PFSK-1 (cell line): ENCODE results near the gene HMGCS2.

Experiments
- FOXP2 ChIP-seq: optimal IDR thresholded peaks from 2 replicates; pipeline ENCODE3; 2011; ENCODE audit warnings: borderline replicate concordance, control low read depth, inconsistent platforms; ENCODE audit not compliant: insufficient read depth; ENCODE audit errors: extremely low read length, extremely low read depth
- POLR2AphosphoS5 ChIP-seq: IDR thresholded peaks from 2 replicates; pipeline ENCODE4 v1.6.1; 2012; ENCODE audit warnings: low read depth, mild to moderate bottlenecking, control low read depth, low read length, moderate library complexity
- REST ChIP-seq, 2 experiments: IDR thresholded peaks; 2 replicates each; pipeline versions ENCODE4 v1.6.1 to v1.8.0; 2011 to 2012; ENCODE audit warnings: low read depth in 2 of 2, low read length in 2 of 2, control low read depth in 1 of 2, inconsistent platforms in 1 of 2, mild to moderate bottlenecking in 1 of 2, moderate library complexity in 1 of 2; ENCODE audit not compliant: insufficient read depth in 1 of 2
- SIN3A ChIP-seq: IDR thresholded peaks from 2 replicates; pipeline ENCODE4 v1.6.1; 2012; ENCODE audit warnings: mild to moderate bottlenecking, low read length, moderate library complexity, borderline replicate concordance; ENCODE audit not compliant: insufficient read depth
- TAF1 ChIP-seq: IDR thresholded peaks from 2 replicates; pipeline ENCODE4 v1.6.1; 2012; ENCODE audit warnings: low read length, control low read depth, borderline replicate concordance; ENCODE audit not compliant: insufficient read depth

DNA sequence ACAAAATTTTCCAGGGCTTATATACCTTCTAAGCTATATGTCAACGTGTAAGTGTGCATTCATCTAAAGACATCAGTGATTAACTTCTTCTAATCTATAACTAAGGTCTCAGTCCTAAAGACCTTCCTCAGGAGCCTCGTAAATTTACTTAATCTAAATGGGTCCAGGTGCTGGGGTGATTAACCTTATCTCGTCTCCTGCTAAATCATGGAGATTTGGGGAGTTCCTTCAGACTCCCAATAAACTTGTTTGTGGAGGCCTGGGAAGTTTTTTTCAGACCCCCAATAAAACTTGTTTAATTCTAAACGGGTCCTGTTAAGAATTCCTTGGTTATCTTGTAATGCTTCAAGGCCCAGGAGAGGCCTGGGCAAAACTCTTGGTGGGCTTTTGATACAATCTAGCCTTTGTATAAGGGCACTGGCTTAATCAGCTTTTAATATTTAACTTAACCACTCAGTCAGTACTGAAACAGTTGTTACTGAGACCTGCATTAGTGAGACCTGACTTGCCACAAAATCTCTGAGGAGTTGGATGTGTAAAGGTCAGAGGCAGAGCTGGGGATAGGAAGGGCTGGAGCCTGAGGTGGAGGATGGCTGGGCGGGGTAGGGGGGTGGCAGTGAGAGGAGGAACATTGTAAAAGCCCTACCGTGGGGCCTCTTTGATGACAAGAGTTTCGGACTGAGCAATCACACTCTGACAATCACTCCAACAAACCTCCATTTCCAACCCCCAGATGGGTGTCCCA, 6.2 kb upstream of the HMGCS2 start:
- TF ChIP-seq TAF1 (no peak), REST (IDR thresholded peaks at IDR 0.05; ENCODE audit: insufficient read depth in 1 of 2, low read depth in 2 of 2, low read length in 2 of 2) (no peak), POLR2AphosphoS5 (no peak), SIN3A (no peak), FOXP2 (no peak)
